Measurements from ENCODE around the gene HSPA9.

Gene HSPA9

DNA sequence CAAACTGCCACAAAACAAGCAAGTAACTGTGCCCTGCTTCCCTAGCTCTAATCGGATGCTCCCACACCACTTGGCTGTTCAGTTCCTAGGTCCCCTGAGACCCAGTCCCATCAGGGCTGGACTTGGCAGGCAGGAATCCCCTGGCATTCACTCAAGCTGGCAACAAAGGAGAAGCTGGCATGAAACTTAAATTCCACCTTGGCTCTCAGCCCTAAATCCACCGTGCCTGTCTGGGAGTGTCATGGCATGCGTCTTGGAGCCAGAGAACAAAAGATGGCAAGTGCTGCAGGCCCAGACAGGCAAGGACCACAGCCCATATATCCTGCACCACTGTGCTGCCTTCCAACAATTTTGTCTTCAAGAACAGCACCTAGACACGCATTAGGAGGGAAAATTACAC, 70.4 kb downstream of the HSPA9 start:
- Histone ChIP-seq H3K27me3 (ENCODE audit: control insufficient read depth, insufficient read depth, low read length) (no peaks in the 10 kb centered on the region), H3K9ac (no peak overlapping the region), H3K27ac (no peak overlapping the region), H3K79me2 (no peaks in the 10 kb centered on the region), H3K4me1 (peaks cover 2% of the 10 kb centered on the region), H3K4me2 (ENCODE audit: low read length) (no peak overlapping the region), H3K9me3 (ENCODE audit: control insufficient read depth, low read length) (no peaks in the 10 kb centered on the region), H3K4me3 (ENCODE audit: low read depth, low read length) (no peak overlapping the region), H2AFZ (no peak overlapping the region), H3K36me3 (ENCODE audit: control insufficient read depth, insufficient read depth, low read length) (no peaks in the 10 kb centered on the region)
- TF ChIP-seq, protein P1, sequence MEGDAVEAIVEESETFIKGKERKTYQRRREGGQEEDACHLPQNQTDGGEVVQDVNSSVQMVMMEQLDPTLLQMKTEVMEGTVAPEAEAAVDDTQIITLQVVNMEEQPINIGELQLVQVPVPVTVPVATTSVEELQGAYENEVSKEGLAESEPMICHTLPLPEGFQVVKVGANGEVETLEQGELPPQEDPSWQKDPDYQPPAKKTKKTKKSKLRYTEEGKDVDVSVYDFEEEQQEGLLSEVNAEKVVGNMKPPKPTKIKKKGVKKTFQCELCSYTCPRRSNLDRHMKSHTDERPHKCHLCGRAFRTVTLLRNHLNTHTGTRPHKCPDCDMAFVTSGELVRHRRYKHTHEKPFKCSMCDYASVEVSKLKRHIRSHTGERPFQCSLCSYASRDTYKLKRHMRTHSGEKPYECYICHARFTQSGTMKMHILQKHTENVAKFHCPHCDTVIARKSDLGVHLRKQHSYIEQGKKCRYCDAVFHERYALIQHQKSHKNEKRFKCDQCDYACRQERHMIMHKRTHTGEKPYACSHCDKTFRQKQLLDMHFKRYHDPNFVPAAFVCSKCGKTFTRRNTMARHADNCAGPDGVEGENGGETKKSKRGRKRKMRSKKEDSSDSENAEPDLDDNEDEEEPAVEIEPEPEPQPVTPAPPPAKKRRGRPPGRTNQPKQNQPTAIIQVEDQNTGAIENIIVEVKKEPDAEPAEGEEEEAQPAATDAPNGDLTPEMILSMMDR (IDR thresholded peaks at IDR 0.05) = no peak

Data from parathyroid adenoma (tissue), 2 donors.